PC-3 (cell line): ENCODE data around the gene IZUMO2. TPM values are rescaled to one million over a fixed set of nuclear protein-coding genes. Genes with fewer than 3 reads are reported as not detected.

Source experiments
- ATAC-seq: fragments of 200-7000 bp; cut with Tn5 transposase; 2 replicates; pipeline ENCODE4 v1.9.1; 2020; ENCODE audit warnings: mild to moderate bottlenecking, moderate library complexity
- BruUV-seq: library from RNA; stranded (reverse); fragments of 400-500 nt; replicated peaks from 2 replicates; lab custom pipeline; 2021; lab: Mats Ljungman, UMichigan
- CTCF ChIA-PET: fragments of 300-600 bp; sonication (Branson Sonifier 250); formaldehyde crosslinking; loops from one replicate; lab custom pipeline; 2022; ENCODE audit warnings: antibody characterized with exemption; lab: Charles Lee
- POLR2A ChIA-PET: fragments of 300-600 bp; sonication (Branson Sonifier 250); formaldehyde crosslinking; loops from one replicate; lab custom pipeline; 2022; ENCODE audit warnings: antibody characterized with exemption; ENCODE audit not compliant: unreplicated experiment; lab: Charles Lee
- DNase-seq: peaks from one replicate; pipeline ENCODE4 v3.0.0-alpha.2; 2015
- H2AFZ ChIP-seq: fragments of 300-600 bp; sonication (generic); 2 replicates; pipeline ENCODE4 v1.6.0; 2016; ENCODE audit warnings: antibody characterized with exemption, low read length
- H3F3A ChIP-seq: fragments of 300-600 bp; sonication (generic); one replicate; pipeline ENCODE4 v1.6.0; 2017; ENCODE audit warnings: antibody characterized with exemption, low read length, control low read depth, mild to moderate bottlenecking; ENCODE audit not compliant: unreplicated experiment
- H3K27ac ChIP-seq: fragments of 300-600 bp; sonication (generic); 2 replicates; pipeline ENCODE4 v1.5.1; 2016; ENCODE audit warnings: mild to moderate bottlenecking, low read length
- H3K27me3 ChIP-seq: fragments of 300-600 bp; sonication (generic); 2 replicates; pipeline ENCODE4 v1.6.1; 2016; ENCODE audit warnings: low read length, mixed read lengths
- H3K36me3 ChIP-seq: fragments of 300-600 bp; sonication (generic); 2 replicates; pipeline ENCODE4 v1.6.1; 2016; ENCODE audit warnings: low read depth, mixed run types, low read length, mixed read lengths
- H3K4me1 ChIP-seq: fragments of 300-600 bp; sonication (generic); 2 replicates; pipeline ENCODE4 v1.5.1; 2016; ENCODE audit warnings: low read length; ENCODE audit not compliant: insufficient read depth
- H3K4me2 ChIP-seq: fragments of 300-600 bp; sonication (generic); 2 replicates; pipeline ENCODE4 v1.6.0; 2016; ENCODE audit warnings: low read length
- H3K4me3 ChIP-seq: fragments of 300-600 bp; sonication (generic); 2 replicates; pipeline ENCODE4 v1.5.1; 2016; ENCODE audit warnings: mild to moderate bottlenecking, low read length, mixed read lengths
- H3K79me2 ChIP-seq: fragments of 300-600 bp; sonication (generic); 2 replicates; pipeline ENCODE4 v1.6.1; 2017; ENCODE audit warnings: low read length, mixed read lengths
- H3K9ac ChIP-seq: fragments of 300-600 bp; sonication (generic); 2 replicates; pipeline ENCODE4 v1.6.0; 2016; ENCODE audit warnings: mild to moderate bottlenecking, low read length
- H3K9me2 ChIP-seq: fragments of 300-600 bp; sonication (generic); replicated peaks from 2 replicates; pipeline ENCODE4 v1.6.1; 2016; ENCODE audit warnings: mixed run types, low read length, mixed read lengths
- H3K9me3 ChIP-seq: fragments of 300-600 bp; sonication (generic); 2 replicates; pipeline ENCODE4 v1.6.1; 2016; ENCODE audit warnings: low read length, mixed read lengths
- H4K20me1 ChIP-seq: fragments of 300-600 bp; sonication (generic); 2 replicates; pipeline ENCODE4 v1.6.1; 2016; ENCODE audit warnings: low read length, mixed read lengths
- EZH2 ChIP-seq: fragments of 300-600 bp; sonication (generic); IDR thresholded peaks from one replicate; pipeline ENCODE4 v1.6.1; 2017; ENCODE audit warnings: antibody characterized with exemption, mild to moderate bottlenecking, low read length; ENCODE audit not compliant: unreplicated experiment
- EZH2phosphoT487 ChIP-seq: fragments of 300-600 bp; sonication (generic); IDR thresholded peaks from 2 replicates; pipeline ENCODE4 v1.6.1; 2018; ENCODE audit warnings: mild to moderate bottlenecking, antibody characterized with exemption, low read length, borderline replicate concordance
- intact Hi-C: fragments of 100-400 bp; cut with micrococcal nuclease; formaldehyde crosslinking; loops from 2 replicates; pipeline ENCODE4 v1.9.0; 2023
- total RNA-seq: library from RNA; depleted of rRNA; stranded (reverse); fragments of >200 nt; gene quantifications from 2 replicates; pipeline ENCODE4 v1.2.3, GENCODE V29; 2014
- TF ChIP-seq, protein P1 (sequence below): fragments of 300-600 bp; sonication (generic); conservative IDR thresholded peaks from 2 replicates; pipeline ENCODE4 v1.5.1; 2017; ENCODE audit warnings: antibody characterized with exemption, low read depth, mild to moderate bottlenecking, low read length

IZUMO2 gene
- total RNA-seq, 1 experiment from 2014 or later = not detected

- Histone ChIP-seq H3K4me3 (no peak overlapping the region), H3K27me3 (peaks cover 23% of the 10 kb centered on the region), H4K20me1 (no peaks in the 10 kb centered on the region), H2AFZ (no peak overlapping the region), H3K4me2 (no peak overlapping the region), H3K9ac (no peak overlapping the region), H3K9me2 (no peaks in the 10 kb centered on the region), H3K79me2 (no peaks in the 10 kb centered on the region), H3K36me3 (no peaks in the 10 kb centered on the region), H3F3A (no peaks in the 10 kb centered on the region), H3K9me3 (no peaks in the 10 kb centered on the region), H3K27ac (no peak overlapping the region), H3K4me1 (no peaks in the 10 kb centered on the region)
- no TSS peak for BruUV-seq
- ChIA-PET CTCF (no interaction called here), POLR2A (no interaction called here)
- no peak for ATAC-seq
- TF ChIP-seq, protein P1, sequence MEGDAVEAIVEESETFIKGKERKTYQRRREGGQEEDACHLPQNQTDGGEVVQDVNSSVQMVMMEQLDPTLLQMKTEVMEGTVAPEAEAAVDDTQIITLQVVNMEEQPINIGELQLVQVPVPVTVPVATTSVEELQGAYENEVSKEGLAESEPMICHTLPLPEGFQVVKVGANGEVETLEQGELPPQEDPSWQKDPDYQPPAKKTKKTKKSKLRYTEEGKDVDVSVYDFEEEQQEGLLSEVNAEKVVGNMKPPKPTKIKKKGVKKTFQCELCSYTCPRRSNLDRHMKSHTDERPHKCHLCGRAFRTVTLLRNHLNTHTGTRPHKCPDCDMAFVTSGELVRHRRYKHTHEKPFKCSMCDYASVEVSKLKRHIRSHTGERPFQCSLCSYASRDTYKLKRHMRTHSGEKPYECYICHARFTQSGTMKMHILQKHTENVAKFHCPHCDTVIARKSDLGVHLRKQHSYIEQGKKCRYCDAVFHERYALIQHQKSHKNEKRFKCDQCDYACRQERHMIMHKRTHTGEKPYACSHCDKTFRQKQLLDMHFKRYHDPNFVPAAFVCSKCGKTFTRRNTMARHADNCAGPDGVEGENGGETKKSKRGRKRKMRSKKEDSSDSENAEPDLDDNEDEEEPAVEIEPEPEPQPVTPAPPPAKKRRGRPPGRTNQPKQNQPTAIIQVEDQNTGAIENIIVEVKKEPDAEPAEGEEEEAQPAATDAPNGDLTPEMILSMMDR = no peak
- no peak for TF ChIP-seq EZH2phosphoT487
- TF ChIP-seq EZH2 = no peak
- DNase-seq = no peak
- intact Hi-C loops = no loop called here
Observed at GRCh38 chr19:50159078-50159477, 4.0 kb downstream of the IZUMO2 start.

DNA sequence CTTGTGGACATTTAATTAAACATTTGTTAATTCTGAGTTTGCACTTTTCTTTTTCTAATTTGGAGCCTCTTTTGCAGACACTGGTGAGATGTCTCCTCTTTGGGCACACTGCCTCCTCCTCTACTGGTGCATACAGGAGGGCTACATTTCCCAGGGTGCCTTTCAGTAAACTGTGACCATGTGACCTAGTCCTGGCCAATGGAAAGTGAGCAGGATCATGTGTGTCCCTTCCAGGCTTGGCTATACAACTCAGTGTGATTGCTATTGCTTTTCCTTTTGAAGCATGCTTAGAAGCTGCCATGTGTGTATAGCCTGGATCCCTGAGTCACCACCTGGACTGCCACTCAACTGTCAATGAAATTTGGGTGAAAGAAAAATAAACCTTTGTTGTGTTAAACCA, 4.5 kb downstream of the IZUMO2 start:
- Histone ChIP-seq H3K4me2 (no peak overlapping the region), H3K27me3 (peaks cover 23% of the 10 kb centered on the region), H3K4me3 (no peak overlapping the region), H3K79me2 (no peaks in the 10 kb centered on the region), H3K4me1 (no peaks in the 10 kb centered on the region), H2AFZ (no peak overlapping the region), H4K20me1 (no peaks in the 10 kb centered on the region), H3F3A (no peaks in the 10 kb centered on the region), H3K9me2 (no peaks in the 10 kb centered on the region), H3K36me3 (no peaks in the 10 kb centered on the region), H3K9me3 (no peaks in the 10 kb centered on the region), H3K27ac (no peak overlapping the region), H3K9ac (no peak overlapping the region)
- POLR2A ChIA-PET = no interaction called here
- DNase-seq (no peak), ATAC-seq (no peak)
- no TSS peak for BruUV-seq
- CTCF ChIA-PET = no interaction called here
- intact Hi-C loops = no loop called here
- TF ChIP-seq EZH2 = no peak
- no peak for TF ChIP-seq EZH2phosphoT487
- TF ChIP-seq, protein P1 = no peak

DNA sequence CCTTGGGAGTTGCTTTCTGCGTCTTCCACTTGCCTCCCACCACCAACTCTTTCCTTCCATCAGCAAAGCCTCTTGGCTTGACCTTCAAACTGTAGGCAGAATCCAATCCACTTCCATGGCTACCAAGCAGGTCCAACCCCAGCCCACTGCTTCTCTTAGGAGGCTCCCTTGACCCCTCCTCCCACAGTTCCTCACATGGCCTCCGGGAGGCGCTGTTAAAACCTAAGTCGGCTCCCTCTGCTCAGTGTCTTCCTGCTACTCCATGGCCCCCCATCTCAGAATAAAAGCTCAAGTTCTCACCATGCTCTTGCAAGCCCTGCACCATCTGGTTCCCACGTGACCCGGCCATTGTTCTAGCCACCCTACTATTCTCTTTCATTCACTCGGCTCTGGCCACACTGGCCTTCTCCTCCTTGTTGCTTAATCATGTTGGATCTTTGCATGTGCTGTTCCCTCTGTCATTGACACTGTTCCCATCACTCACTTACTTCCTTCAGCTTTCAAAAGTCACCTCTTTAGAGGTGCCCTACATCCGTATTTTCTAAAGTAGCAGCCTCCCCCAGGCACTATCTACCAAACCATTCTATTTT, 7.5 kb downstream of the IZUMO2 start:
- CTCF ChIA-PET = interaction anchor here (0.5 kb wide), 2 partner anchors 131 to 145 kb away, joined by 4 to 7 read pairs; no protein-coding TSS in a partner anchor
- intact Hi-C loops = no loop called here
- Histone ChIP-seq H3K36me3 (no peaks in the 10 kb centered on the region), H3K27ac (no peak overlapping the region), H3K9me3 (no peaks in the 10 kb centered on the region), H3K4me2 (no peak overlapping the region), H3K27me3 (peaks cover 35% of the 10 kb centered on the region), H3K9me2 (no peaks in the 10 kb centered on the region), H3K4me3 (no peak overlapping the region), H3K79me2 (no peaks in the 10 kb centered on the region), H3K9ac (no peak overlapping the region), H2AFZ (no peak overlapping the region), H4K20me1 (no peaks in the 10 kb centered on the region), H3F3A (no peaks in the 10 kb centered on the region), H3K4me1 (no peaks in the 10 kb centered on the region)
- ATAC-seq (no peak), DNase-seq (no peak)
- no TSS peak for BruUV-seq
- POLR2A ChIA-PET = no interaction called here
- TF ChIP-seq, protein P1 = peak; percentile 56; the same call in 1 of the 2 replicates
- TF ChIP-seq EZH2 (no peak), EZH2phosphoT487 (no peak)
